Gastroesophageal sphincter (tissue), 4 donors: ENCODE data around the gene PRDM5. TPM values are rescaled to one million over a fixed set of nuclear protein-coding genes. Genes with fewer than 3 reads are reported as not detected.

Source experiments
- ATAC-seq: fragments of 150-250 bp; one replicate; pipeline ENCODE4 v1.9.1; 2016; ENCODE audit warnings: mild to moderate bottlenecking, moderate library complexity
- H3K27ac ChIP-seq, 4 donors: fragments of 200-600 bp; sonication (generic) in 3 of 4; 1 replicate in 3 of 4; 2 replicates in 1 of 4; pipeline ENCODE4 v1.5.1; 2016 to 2019
- H3K27me3 ChIP-seq: fragments of 200-600 bp; sonication (generic); one replicate; pipeline ENCODE4 v1.5.1; 2019
- H3K36me3 ChIP-seq, 2 donors: fragments of 200-600 bp; sonication (generic); one replicate each; pipeline ENCODE4 v1.5.1; 2019; ENCODE audit warnings: control low read depth in 1 of 2
- H3K4me1 ChIP-seq, 3 donors: fragments of 200-600 bp; sonication (generic); 1 replicate in 2 of 3; 2 replicates in 1 of 3; pipeline ENCODE4 v1.5.1; 2016 to 2019; ENCODE audit warnings: control low read depth in 2 of 3
- H3K4me3 ChIP-seq, 2 donors: fragments of 200-600 bp; sonication (generic); one replicate each; pipeline ENCODE4 v1.5.1; 2019; ENCODE audit warnings: mild to moderate bottlenecking in 1 of 2, moderate library complexity in 1 of 2
- H3K9me3 ChIP-seq, 3 donors: fragments of 200-600 bp; sonication (generic); one replicate each; pipeline ENCODE4 v1.5.1; 2017 to 2019; ENCODE audit warnings: control low read depth in 2 of 3
- CTCF ChIP-seq, 4 experiments: fragments of 200-600 bp in 2 of 4; fragments of 450-650 bp in 2 of 4; sonication (generic) in 1 of 4; IDR thresholded peaks; one replicate each; pipeline ENCODE4 v1.5.1; 2017 to 2019; ENCODE audit warnings: antibody characterized with exemption in 4 of 4, mild to moderate bottlenecking in 2 of 4, moderate library complexity in 2 of 4
- EP300 ChIP-seq: sonication (generic); formaldehyde crosslinking; IDR thresholded peaks from one replicate; pipeline ENCODE4 v1.6.1; 2017; ENCODE audit warnings: antibody characterized with exemption, mild to moderate bottlenecking
- POLR2A ChIP-seq, 2 donors: fragments of 450-650 bp; IDR thresholded peaks; one replicate each; pipeline ENCODE4 v1.6.1; 2017; ENCODE audit warnings: antibody characterized with exemption in 2 of 2, mild to moderate bottlenecking in 2 of 2, moderate library complexity in 1 of 2
- POLR2AphosphoS5 ChIP-seq: sonication (generic); formaldehyde crosslinking; IDR thresholded peaks from one replicate; pipeline ENCODE4 v1.6.1; 2017; ENCODE audit warnings: antibody characterized with exemption
- WGBS, 2 donors: methylation state at CpG; one replicate each; pipeline ENCODE4 v1.1.5; 2018; ENCODE audit warnings: low coverage in 1 of 2; 5-methylcytosine and 5-hydroxymethylcytosine counted together
- total RNA-seq, 4 donors: library from RNA; depleted of rRNA; stranded (reverse); fragments of >200 nt; gene quantifications; one replicate each; pipeline ENCODE4 v1.1.0, GENCODE V29; 2016

The PRDM5 gene
- total RNA-seq, 4 donors from 2014 or later = 10.6 to 33.9 (median 18.9) TPM

GRCh38 chr4:120704538-120704937, 218.0 kb downstream of the PRDM5 start:
- Histone ChIP-seq H3K27ac (no peak overlapping the region), H3K27me3 (no peaks in the 10 kb centered on the region), H3K4me1 (no peaks in the 10 kb centered on the region), H3K36me3 (peaks cover 0 to 5% of the 10 kb centered on the region in 2 donors), H3K9me3 (peaks cover 0 to 7% (median 0%) of the 10 kb centered on the region in 3 donors), H3K4me3 (no peak overlapping the region)
- no peak for TF ChIP-seq CTCF (IDR thresholded peaks at IDR 0.05)
- 55 to 58% methylated on average over 2 to 5 of the region's 6 CpGs for WGBS, 2 donors
- no peak for ATAC-seq

- H3K27ac ChIP-seq = no peak overlapping the region
- WGBS, 2 donors = 60 to 67% methylated on average over 1 of the region's 1 CpG
- TF ChIP-seq CTCF (IDR thresholded peaks at IDR 0.05) (no peak), POLR2A (IDR thresholded peaks at IDR 0.05) (no peak)
Measured at GRCh38 chr4:120703908-120704307, 218.6 kb downstream of the PRDM5 start.

GRCh38 chr4:120699354-120699753, 223.2 kb downstream of the PRDM5 start:
- Histone ChIP-seq H3K36me3 (peaks cover 0 to 5% of the 10 kb centered on the region in 2 donors), H3K9me3 (no peaks in the 10 kb centered on the region), H3K27ac (no peak overlapping the region), H3K4me1 (peaks cover 0 to 21% (median 0%) of the 10 kb centered on the region in 3 donors), H3K4me3 (no peak overlapping the region), H3K27me3 (no peaks in the 10 kb centered on the region)
- TF ChIP-seq POLR2A (IDR thresholded peaks at IDR 0.05) = no peak
- no peak for TF ChIP-seq CTCF (IDR thresholded peaks at IDR 0.05)
- TF ChIP-seq POLR2AphosphoS5 = no peak
- TF ChIP-seq EP300 = no peak
- ATAC-seq = no peak
- 83 to 100% methylated on average over 1 of the region's 1 CpG for WGBS, 2 donors

More at GRCh38 chr4:120703908-120704307, 218.6 kb downstream of the PRDM5 start:
- Histone ChIP-seq H3K27me3 (no peaks in the 10 kb centered on the region), H3K9me3 (peaks cover 0 to 7% (median 0%) of the 10 kb centered on the region in 3 donors), H3K36me3 (peaks cover 0 to 5% of the 10 kb centered on the region in 2 donors), H3K4me1 (no peaks in the 10 kb centered on the region), H3K4me3 (no peak overlapping the region)
- no peak for ATAC-seq

- WGBS, 2 donors = 0 to 8% methylated on average over 2 of the region's 2 CpGs
- no peaks in the 10 kb centered on the region for H3K36me3 ChIP-seq
- TF ChIP-seq EP300 (no peak), POLR2A (IDR thresholded peaks at IDR 0.05) (no peak), POLR2AphosphoS5 (peak; percentile 56), CTCF (IDR thresholded peaks at IDR 0.05) (no peak)
- peaks cover 0 to 22% (median 0%) of the 10 kb centered on the region in 3 donors for H3K4me1 ChIP-seq
- no peaks in the 10 kb centered on the region for H3K27me3 ChIP-seq
- no peak overlapping the region for H3K4me3 ChIP-seq
- no peaks in the 10 kb centered on the region for H3K9me3 ChIP-seq
- no peak for ATAC-seq
- H3K27ac ChIP-seq = no peak overlapping the region
Measured at GRCh38 chr4:120694973-120695372, 227.6 kb downstream of the PRDM5 start.

- Histone ChIP-seq H3K4me3 (no peak overlapping the region), H3K27me3 (no peaks in the 10 kb centered on the region), H3K36me3 (no peaks in the 10 kb centered on the region), H3K9me3 (no peaks in the 10 kb centered on the region), H3K27ac (no peak overlapping the region), H3K4me1 (peaks cover 0 to 22% (median 0%) of the 10 kb centered on the region in 3 donors)
- ATAC-seq = no peak
- TF ChIP-seq POLR2A (IDR thresholded peaks at IDR 0.05) (no peak), EP300 (no peak), POLR2AphosphoS5 (no peak), CTCF (IDR thresholded peaks at IDR 0.05) (no peak)
Measured at GRCh38 chr4:120693816-120694215, 228.7 kb downstream of the PRDM5 start.
